ENCODE data around the gene ARGLU1.

DNA sequence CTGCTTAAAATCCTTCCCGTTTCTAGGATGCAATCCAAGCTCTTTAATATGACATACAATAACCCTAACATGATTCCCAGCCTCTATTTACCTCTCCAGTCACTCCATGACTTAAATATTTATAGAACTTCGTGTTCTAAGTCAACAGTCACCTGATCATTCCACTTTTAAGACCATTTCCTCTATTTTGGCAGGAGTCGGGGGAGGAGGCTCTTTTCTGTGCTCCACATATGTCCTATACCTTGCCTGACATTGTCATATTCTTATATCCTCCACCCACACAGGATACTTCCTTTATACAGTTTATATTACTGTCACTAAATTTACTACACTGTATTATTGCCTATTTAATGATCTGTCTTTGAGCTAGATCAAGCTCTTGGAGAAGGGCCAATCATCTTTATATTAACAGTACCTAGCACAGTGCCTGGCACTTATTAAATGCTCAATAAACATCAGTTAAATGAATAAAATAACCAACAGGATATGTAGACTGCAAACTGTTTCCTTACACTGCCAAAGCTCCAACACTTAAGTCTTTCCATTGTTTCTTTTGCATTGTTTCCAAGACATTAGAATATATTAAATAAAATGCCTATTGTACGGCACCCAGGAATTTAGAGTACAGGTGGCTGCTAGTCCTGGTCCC is 2.7 kb downstream of the ARGLU1 start:
- TF ChIP-seq, protein P1, sequence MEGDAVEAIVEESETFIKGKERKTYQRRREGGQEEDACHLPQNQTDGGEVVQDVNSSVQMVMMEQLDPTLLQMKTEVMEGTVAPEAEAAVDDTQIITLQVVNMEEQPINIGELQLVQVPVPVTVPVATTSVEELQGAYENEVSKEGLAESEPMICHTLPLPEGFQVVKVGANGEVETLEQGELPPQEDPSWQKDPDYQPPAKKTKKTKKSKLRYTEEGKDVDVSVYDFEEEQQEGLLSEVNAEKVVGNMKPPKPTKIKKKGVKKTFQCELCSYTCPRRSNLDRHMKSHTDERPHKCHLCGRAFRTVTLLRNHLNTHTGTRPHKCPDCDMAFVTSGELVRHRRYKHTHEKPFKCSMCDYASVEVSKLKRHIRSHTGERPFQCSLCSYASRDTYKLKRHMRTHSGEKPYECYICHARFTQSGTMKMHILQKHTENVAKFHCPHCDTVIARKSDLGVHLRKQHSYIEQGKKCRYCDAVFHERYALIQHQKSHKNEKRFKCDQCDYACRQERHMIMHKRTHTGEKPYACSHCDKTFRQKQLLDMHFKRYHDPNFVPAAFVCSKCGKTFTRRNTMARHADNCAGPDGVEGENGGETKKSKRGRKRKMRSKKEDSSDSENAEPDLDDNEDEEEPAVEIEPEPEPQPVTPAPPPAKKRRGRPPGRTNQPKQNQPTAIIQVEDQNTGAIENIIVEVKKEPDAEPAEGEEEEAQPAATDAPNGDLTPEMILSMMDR (IDR thresholded peaks at IDR 0.05; ENCODE audit: insufficient read depth, low read depth, low read length): no peak
- no peak for TF ChIP-seq EZH2 (IDR thresholded peaks at IDR 0.05; ENCODE audit: insufficient read depth, low read length)
